HEK293 (cell line): Measurements from ENCODE around the gene MDFIC2.

ENCODE experiments used
- CTCF ChIA-PET: fragments of 350-600 bp; formaldehyde crosslinking; extraction: SDS; loops from one replicate; lab custom pipeline; 2021; ENCODE audit warnings: antibody characterized with exemption; lab: Yijun Ruan, JAX
- POLR2A ChIA-PET: fragments of 300-600 bp; formaldehyde crosslinking; extraction: SDS; loops from one replicate; lab custom pipeline; 2020; ENCODE audit warnings: antibody characterized with exemption, inconsistent platforms; lab: Yijun Ruan, JAX
- H3K27ac ChIP-seq: fragments of 200-500 bp; sonication (Bioruptor generic); 2 replicates; pipeline ENCODE4 v1.5.1; 2014; ENCODE audit warnings: low read depth, low read length, control low read depth, inconsistent platforms; ENCODE audit errors: extremely low read depth
- H3K36me3 ChIP-seq, 2 experiments: fragments of 200-500 bp in 1 of 2; sonication (Bioruptor generic) in 1 of 2; 1 replicate in 1 of 2; 2 replicates in 1 of 2; pipeline ENCODE4 v1.5.1; 2014 to 2017; ENCODE audit warnings: inconsistent platforms in 2 of 2, low read length in 2 of 2; ENCODE audit not compliant: control insufficient read depth in 2 of 2, insufficient read depth in 1 of 2
- H3K4me1 ChIP-seq: fragments of 200-500 bp; sonication (Bioruptor generic); 2 replicates; pipeline ENCODE4 v1.5.1; 2014; ENCODE audit warnings: mild to moderate bottlenecking, low read length, inconsistent platforms; ENCODE audit not compliant: control insufficient read depth, insufficient read depth
- H3K4me3 ChIP-seq: 2 replicates; pipeline ENCODE4 v1.5.1; 2011; ENCODE audit warnings: low read depth, mild to moderate bottlenecking, control low read depth, low read length, moderate library complexity
- H3K9me3 ChIP-seq: fragments of 200-500 bp; sonication (Bioruptor generic); 2 replicates; pipeline ENCODE4 v1.5.1; 2014; ENCODE audit warnings: low read depth, low read length, inconsistent platforms; ENCODE audit not compliant: control insufficient read depth, insufficient read depth
- PBX3 ChIP-seq: sonication (generic); formaldehyde crosslinking; IDR thresholded peaks from 2 replicates; pipeline ENCODE4 v1.8.1; 2022; ENCODE audit warnings: mild to moderate bottlenecking, moderate library complexity, missing genetic modification reagents
- TRIM28 ChIP-seq: IDR thresholded peaks from 2 replicates; pipeline ENCODE4 v1.6.1; 2011; ENCODE audit warnings: low read length, control low read depth, borderline replicate concordance
- ZFP3 ChIP-seq: fragments of 450-650 bp; formaldehyde crosslinking; IDR thresholded peaks from 2 replicates; pipeline ENCODE4 v1.5.1; 2016; ENCODE audit warnings: low read depth, missing biosample characterization, missing genetic modification characterization
- ZNF132 ChIP-seq: fragments of 450-650 bp; formaldehyde crosslinking; IDR thresholded peaks from 2 replicates; pipeline ENCODE4 v1.5.1; 2017; ENCODE audit warnings: missing biosample characterization, missing genetic modification characterization, borderline replicate concordance
- ZNF16 ChIP-seq: fragments of 450-650 bp; formaldehyde crosslinking; IDR thresholded peaks from 2 replicates; pipeline ENCODE4 v1.5.1; 2016; ENCODE audit warnings: low read depth, missing biosample characterization, missing genetic modification characterization
- ZNF19 ChIP-seq: fragments of 450-650 bp; formaldehyde crosslinking; IDR thresholded peaks from 2 replicates; pipeline ENCODE4; 2016; ENCODE audit warnings: missing biosample characterization, missing genetic modification characterization, low read depth
- ZNF211 ChIP-seq: fragments of 450-650 bp; formaldehyde crosslinking; IDR thresholded peaks from 2 replicates; pipeline ENCODE4 v1.5.1; 2016; ENCODE audit warnings: low read depth, missing biosample characterization, missing genetic modification characterization
- ZNF24 ChIP-seq: fragments of 450-650 bp; formaldehyde crosslinking; IDR thresholded peaks from 2 replicates; pipeline ENCODE4 v1.5.1; 2016; ENCODE audit warnings: missing biosample characterization, missing genetic modification characterization
- ZNF366 ChIP-seq: fragments of 450-650 bp; formaldehyde crosslinking; conservative IDR thresholded peaks from 2 replicates; pipeline ENCODE4 v1.5.1; 2016; ENCODE audit warnings: missing biosample characterization, missing genetic modification characterization
- ZNF501 ChIP-seq: fragments of 450-650 bp; formaldehyde crosslinking; IDR thresholded peaks from 2 replicates; pipeline ENCODE4 v1.5.1; 2016; ENCODE audit warnings: missing biosample characterization, missing genetic modification characterization
- ZNF510 ChIP-seq: fragments of 450-650 bp; formaldehyde crosslinking; IDR thresholded peaks from 2 replicates; pipeline ENCODE4 v1.5.1; 2018; ENCODE audit warnings: mild to moderate bottlenecking, missing genetic modification characterization, missing biosample characterization; ENCODE audit not compliant: insufficient replicate concordance
- ZNF549 ChIP-seq: fragments of 450-650 bp; IDR thresholded peaks from 2 replicates; pipeline ENCODE4 v1.5.1; 2018; ENCODE audit warnings: missing biosample characterization, missing genetic modification characterization, mild to moderate bottlenecking, inconsistent platforms, moderate library complexity
- ZNF555 ChIP-seq: fragments of 450-650 bp; formaldehyde crosslinking; conservative IDR thresholded peaks from 2 replicates; pipeline ENCODE4 v1.5.1; 2017; ENCODE audit warnings: missing biosample characterization, mild to moderate bottlenecking, missing genetic modification characterization, inconsistent platforms
- ZNF558 ChIP-seq: fragments of 450-650 bp; formaldehyde crosslinking; IDR thresholded peaks from 2 replicates; pipeline ENCODE4 v1.5.1; 2016; ENCODE audit warnings: missing biosample characterization, missing genetic modification characterization
- ZNF623 ChIP-seq: fragments of 450-650 bp; formaldehyde crosslinking; IDR thresholded peaks from 2 replicates; pipeline ENCODE4 v1.5.1; 2016; ENCODE audit warnings: missing biosample characterization, missing genetic modification characterization
- ZNF670 ChIP-seq: fragments of 450-650 bp; formaldehyde crosslinking; IDR thresholded peaks from 2 replicates; pipeline ENCODE4 v1.5.1; 2016; ENCODE audit warnings: missing biosample characterization, missing genetic modification characterization, low read depth
- ZNF677 ChIP-seq: fragments of 450-650 bp; IDR thresholded peaks from 2 replicates; pipeline ENCODE4 v1.5.0; 2018; ENCODE audit warnings: missing biosample characterization, mild to moderate bottlenecking, missing genetic modification characterization, moderate library complexity
- ZSCAN30 ChIP-seq: fragments of 450-650 bp; IDR thresholded peaks from 2 replicates; pipeline ENCODE4 v1.5.1; 2018; ENCODE audit warnings: missing biosample characterization, mild to moderate bottlenecking, missing genetic modification characterization, moderate library complexity
- TF ChIP-seq, protein P1 (sequence below): fragments of 450-650 bp; formaldehyde crosslinking; IDR thresholded peaks from 2 replicates; pipeline ENCODE4 v1.5.1; 2016; ENCODE audit warnings: missing biosample characterization, missing genetic modification characterization
- TF ChIP-seq, protein P2 (sequence below): fragments of 450-650 bp; formaldehyde crosslinking; IDR thresholded peaks from 2 replicates; pipeline ENCODE4 v1.5.1; 2016; ENCODE audit warnings: missing biosample characterization, missing genetic modification characterization
- TF ChIP-seq, protein P3 (sequence below): fragments of 450-650 bp; formaldehyde crosslinking; IDR thresholded peaks from 2 replicates; pipeline ENCODE4 v1.5.1; 2016; ENCODE audit warnings: missing biosample characterization, missing genetic modification characterization

The MDFIC2 gene

DNA sequence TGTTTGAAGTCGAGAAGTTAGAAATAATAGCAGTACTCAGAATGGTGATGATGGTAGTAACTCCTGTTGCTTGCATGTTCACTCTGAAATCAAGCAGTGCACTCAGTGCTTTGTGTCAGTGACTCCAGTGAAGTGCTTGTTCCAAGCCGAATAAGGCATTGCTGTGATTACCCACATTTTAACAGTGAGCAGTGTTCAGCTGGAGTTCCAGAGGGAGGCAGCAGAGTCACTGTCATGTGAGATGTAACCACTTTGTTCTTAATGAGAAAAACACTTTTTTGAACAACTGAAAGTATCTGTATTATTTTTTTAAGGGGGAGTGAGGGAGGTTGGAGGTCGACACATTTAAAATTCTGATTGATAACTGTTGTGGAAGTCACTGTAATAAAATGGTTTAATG, 3.7 kb downstream of the MDFIC2 start (continued):
- TF ChIP-seq ZFP3 (tag by site-specific recombination) (no peak), ZNF24 (no peak), ZNF501 (no peak), ZNF510 (tag by site-specific recombination) (no peak)

DNA sequence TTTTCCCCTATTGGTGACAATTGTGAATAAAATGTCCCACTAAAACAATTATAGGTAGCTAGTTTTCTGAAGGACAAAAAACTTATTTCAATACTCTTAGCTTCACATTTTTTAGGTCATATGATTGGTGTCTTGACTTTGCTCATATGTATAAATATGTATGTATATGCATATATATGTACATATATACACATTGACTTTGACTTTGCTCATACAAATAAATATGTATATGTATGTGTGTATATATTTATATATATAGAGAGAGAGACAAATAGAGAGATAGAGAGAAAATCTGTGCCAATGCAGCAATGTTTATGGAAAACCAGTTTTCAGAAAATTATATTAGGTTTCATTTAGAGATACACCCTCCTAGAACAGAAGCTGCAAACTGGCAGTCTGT, 5.7 kb downstream of the MDFIC2 start:
- TF ChIP-seq ZNF366 (tag by site-specific recombination) (no peak), ZNF16 (tag by site-specific recombination) (no peak), ZNF670 (tag by site-specific recombination) (no peak), ZNF19 (tag by site-specific recombination) (no peak), ZNF677 (no peak), ZNF549 (tag by site-specific recombination) (no peak), ZNF132 (tag by site-specific recombination) (no peak), TRIM28 (no peak), ZNF211 (tag by site-specific recombination) (no peak), ZSCAN30 (tag by site-specific recombination) (no peak), ZNF558 (tag by site-specific recombination) (no peak), ZNF623 (tag by site-specific recombination) (no peak), ZNF555 (no peak), PBX3 (no peak)
- TF ChIP-seq, protein P1, sequence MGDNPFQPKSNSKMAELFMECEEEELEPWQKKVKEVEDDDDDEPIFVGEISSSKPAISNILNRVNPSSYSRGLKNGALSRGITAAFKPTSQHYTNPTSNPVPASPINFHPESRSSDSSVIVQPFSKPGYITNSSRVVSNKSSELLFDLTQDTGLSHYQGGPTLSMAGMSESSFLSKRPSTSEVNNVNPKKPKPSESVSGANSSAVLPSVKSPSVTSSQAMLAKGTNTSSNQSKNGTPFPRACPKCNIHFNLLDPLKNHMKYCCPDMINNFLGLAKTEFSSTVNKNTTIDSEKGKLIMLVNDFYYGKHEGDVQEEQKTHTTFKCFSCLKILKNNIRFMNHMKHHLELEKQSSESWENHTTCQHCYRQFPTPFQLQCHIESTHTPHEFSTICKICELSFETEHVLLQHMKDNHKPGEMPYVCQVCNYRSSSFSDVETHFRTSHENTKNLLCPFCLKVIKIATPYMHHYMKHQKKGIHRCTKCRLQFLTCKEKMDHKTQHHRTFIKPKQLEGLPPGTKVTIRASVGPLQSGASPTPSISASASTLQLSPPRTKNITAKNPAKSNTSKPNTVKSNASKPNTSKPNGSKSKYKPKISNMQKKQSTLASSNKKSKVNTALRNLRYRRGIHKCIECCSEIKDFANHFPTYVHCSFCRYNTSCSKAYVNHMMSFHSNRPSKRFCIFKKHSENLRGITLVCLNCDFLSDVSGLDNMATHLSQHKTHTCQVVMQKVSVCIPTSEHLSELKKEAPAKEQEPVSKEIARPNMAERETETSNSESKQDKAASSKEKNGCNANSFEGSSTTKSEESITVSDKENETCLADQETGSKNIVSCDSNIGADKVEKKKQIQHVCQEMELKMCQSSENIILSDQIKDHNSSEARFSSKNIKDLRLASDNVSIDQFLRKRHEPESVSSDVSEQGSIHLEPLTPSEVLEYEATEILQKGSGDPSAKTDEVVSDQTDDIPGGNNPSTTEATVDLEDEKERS (tag by site-specific recombination): no peak
- TF ChIP-seq, protein P2, sequence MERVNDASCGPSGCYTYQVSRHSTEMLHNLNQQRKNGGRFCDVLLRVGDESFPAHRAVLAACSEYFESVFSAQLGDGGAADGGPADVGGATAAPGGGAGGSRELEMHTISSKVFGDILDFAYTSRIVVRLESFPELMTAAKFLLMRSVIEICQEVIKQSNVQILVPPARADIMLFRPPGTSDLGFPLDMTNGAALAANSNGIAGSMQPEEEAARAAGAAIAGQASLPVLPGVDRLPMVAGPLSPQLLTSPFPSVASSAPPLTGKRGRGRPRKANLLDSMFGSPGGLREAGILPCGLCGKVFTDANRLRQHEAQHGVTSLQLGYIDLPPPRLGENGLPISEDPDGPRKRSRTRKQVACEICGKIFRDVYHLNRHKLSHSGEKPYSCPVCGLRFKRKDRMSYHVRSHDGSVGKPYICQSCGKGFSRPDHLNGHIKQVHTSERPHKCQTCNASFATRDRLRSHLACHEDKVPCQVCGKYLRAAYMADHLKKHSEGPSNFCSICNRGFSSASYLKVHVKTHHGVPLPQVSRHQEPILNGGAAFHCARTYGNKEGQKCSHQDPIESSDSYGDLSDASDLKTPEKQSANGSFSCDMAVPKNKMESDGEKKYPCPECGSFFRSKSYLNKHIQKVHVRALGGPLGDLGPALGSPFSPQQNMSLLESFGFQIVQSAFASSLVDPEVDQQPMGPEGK: no peak
- TF ChIP-seq, protein P3, sequence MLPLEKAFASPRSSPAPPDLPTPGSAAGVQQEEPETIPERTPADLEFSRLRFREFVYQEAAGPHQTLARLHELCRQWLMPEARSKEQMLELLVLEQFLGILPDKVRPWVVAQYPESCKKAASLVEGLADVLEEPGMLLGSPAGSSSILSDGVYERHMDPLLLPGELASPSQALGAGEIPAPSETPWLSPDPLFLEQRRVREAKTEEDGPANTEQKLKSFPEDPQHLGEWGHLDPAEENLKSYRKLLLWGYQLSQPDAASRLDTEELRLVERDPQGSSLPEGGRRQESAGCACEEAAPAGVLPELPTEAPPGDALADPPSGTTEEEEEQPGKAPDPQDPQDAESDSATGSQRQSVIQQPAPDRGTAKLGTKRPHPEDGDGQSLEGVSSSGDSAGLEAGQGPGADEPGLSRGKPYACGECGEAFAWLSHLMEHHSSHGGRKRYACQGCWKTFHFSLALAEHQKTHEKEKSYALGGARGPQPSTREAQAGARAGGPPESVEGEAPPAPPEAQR: no peak
- ChIA-PET POLR2A (no interaction called here), CTCF (interaction anchor here (0.7 kb wide), 1 partner anchor 53 kb away, joined by 3 read pairs; no protein-coding TSS in a partner anchor)
- Histone ChIP-seq H3K9me3 (no peaks in the 10 kb centered on the region), H3K36me3 (no peaks in the 10 kb centered on the region), H3K27ac (no peak overlapping the region), H3K4me1 (no peaks in the 10 kb centered on the region), H3K4me3 (no peak overlapping the region)
